HL-60/S4 treated with phorbol 12-myristate 13-acetate at 8.2 ng/mL for 4 days and 3 days (cell line): ENCODE data around the gene SIGLEC7.

Source experiments
- in situ Hi-C: fragments of 300-500 bp; cut with MboI; formaldehyde crosslinking; loops from 2 replicates; pipeline ENCODE4 v1.15.0; 2022; ENCODE audit warnings: low sequenced_read_pairs

The SIGLEC7 gene

GRCh38 chr19:51116736-51117286 lies 25.3 kb upstream of the SIGLEC7 start:
- in situ Hi-C loops: no loop called here

GRCh38 chr19:51119101-51119500 lies 23.0 kb upstream of the SIGLEC7 start:
- in situ Hi-C loops: no loop called here

GRCh38 chr19:51119611-51120010 lies 22.5 kb upstream of the SIGLEC7 start:
- in situ Hi-C loops: no loop called here

GRCh38 chr19:51120160-51120559 lies 21.9 kb upstream of the SIGLEC7 start:
- in situ Hi-C loops: no loop called here

- in situ Hi-C loops: no loop called here
Measured at GRCh38 chr19:51121257-51121656, 20.8 kb upstream of the SIGLEC7 start.

- in situ Hi-C loops: no loop called here
Measured at GRCh38 chr19:51122112-51122981, 19.8 kb upstream of the SIGLEC7 start.

- in situ Hi-C loops: no loop called here
Measured at GRCh38 chr19:51123381-51123800, 18.7 kb upstream of the SIGLEC7 start.

- in situ Hi-C loops: no loop called here
Measured at GRCh38 chr19:51123802-51124201, 18.3 kb upstream of the SIGLEC7 start.

GRCh38 chr19:51124216-51124615 lies 17.9 kb upstream of the SIGLEC7 start:
- in situ Hi-C loops: no loop called here

- in situ Hi-C loops: no loop called here
Measured at GRCh38 chr19:51124729-51125128, 17.4 kb upstream of the SIGLEC7 start, which contains the start of gene SIGLEC9. Gene SIGLEC9 (plus strand): TSS chr19:51124906. CDS start chr19:51124975, 69 bp downstream.

GRCh38 chr19:51125421-51126075 lies 16.6 kb upstream of the SIGLEC7 start:
- in situ Hi-C loops: no loop called here

GRCh38 chr19:51127032-51127431 lies 15.1 kb upstream of the SIGLEC7 start:
- in situ Hi-C loops: no loop called here

GRCh38 chr19:51127755-51128154 lies 14.3 kb upstream of the SIGLEC7 start:
- in situ Hi-C loops: no loop called here

- in situ Hi-C loops: no loop called here
Measured at GRCh38 chr19:51128227-51128626, 13.9 kb upstream of the SIGLEC7 start.

GRCh38 chr19:51129716-51130115 lies 12.4 kb upstream of the SIGLEC7 start:
- in situ Hi-C loops: no loop called here

- in situ Hi-C loops: no loop called here
Measured at GRCh38 chr19:51131780-51132680, 10.1 kb upstream of the SIGLEC7 start.

GRCh38 chr19:51135004-51135403 lies 7.1 kb upstream of the SIGLEC7 start:
- in situ Hi-C loops: no loop called here

- in situ Hi-C loops: no loop called here
Measured at GRCh38 chr19:51135986-51136762, 5.9 kb upstream of the SIGLEC7 start.

- in situ Hi-C loops: no loop called here
Measured at GRCh38 chr19:51136851-51137551, 5.1 kb upstream of the SIGLEC7 start.
